Activated CD8-positive, alpha-beta memory T cell treated with anti-CD3 and anti-CD28 coated beads for 24 hours (primary cell): ENCODE data around the gene GSAP.

Experiments used
- DNase-seq: peaks from one replicate; pipeline ENCODE4 v3.0.0-alpha.2; 2020

GSAP gene

GRCh38 chr7:77434570-77435275 is 18.6 kb upstream of the GSAP start:
- no peak for DNase-seq

- DNase-seq, result no peak
Measured at GRCh38 chr7:77433901-77434300, 17.8 kb upstream of the GSAP start.

- no peak for DNase-seq
Measured at GRCh38 chr7:77430927-77431326, 14.8 kb upstream of the GSAP start.

GRCh38 chr7:77428777-77429231 is 12.7 kb upstream of the GSAP start:
- DNase-seq, result no peak

GRCh38 chr7:77427996-77428603 is 12.0 kb upstream of the GSAP start:
- DNase-seq, result peak; percentile 61

GRCh38 chr7:77426521-77427051 is 10.4 kb upstream of the GSAP start:
- no peak for DNase-seq

- no peak for DNase-seq
Measured at GRCh38 chr7:77426052-77426404, 9.9 kb upstream of the GSAP start.

- no peak for DNase-seq
Measured at GRCh38 chr7:77425101-77426051, 9.2 kb upstream of the GSAP start.

- DNase-seq, result no peak
Measured at GRCh38 chr7:77422500-77422899, 6.4 kb upstream of the GSAP start.

- no peak for DNase-seq
Measured at GRCh38 chr7:77420986-77421672, 5.0 kb upstream of the GSAP start.

GRCh38 chr7:77420438-77420837 is 4.3 kb upstream of the GSAP start:
- no peak for DNase-seq

- DNase-seq, result no peak
Measured at GRCh38 chr7:77419102-77419501, 3.0 kb upstream of the GSAP start.

- DNase-seq, result no peak
Measured at GRCh38 chr7:77417801-77418200, 1.7 kb upstream of the GSAP start.

GRCh38 chr7:77416621-77417371 is 647 bp upstream of the GSAP start:
- DNase-seq, result no peak

- no peak for DNase-seq
Measured at GRCh38 chr7:77415476-77415822, 700 bp downstream of the GSAP start.

GRCh38 chr7:77413861-77414424 is 2.2 kb downstream of the GSAP start:
- DNase-seq, result no peak

- DNase-seq, result no peak
Measured at GRCh38 chr7:77413128-77413527, 3.0 kb downstream of the GSAP start.

GRCh38 chr7:77409739-77410547 is 6.2 kb downstream of the GSAP start:
- no peak for DNase-seq

- DNase-seq, result no peak
Measured at GRCh38 chr7:77409005-77409738, 7.0 kb downstream of the GSAP start.

- DNase-seq, result no peak
Measured at GRCh38 chr7:77407906-77408305, 8.2 kb downstream of the GSAP start.
